ENCODE results near the gene ADO. TPM values are rescaled to one million over a fixed set of nuclear protein-coding genes. Genes with fewer than 3 reads are reported as not detected.

ADO gene
- total and polyA plus RNA-seq, 2 donors (not counting 3 experiments of a cell fraction or from before 2014, with no cell fraction given): 6.5 to 14.5 TPM

GRCh38 chr10:62790571-62790970 is 13.9 kb upstream of the ADO start:
- Histone ChIP-seq H3K9me3 (replicated peaks; ENCODE audit: control insufficient read depth, insufficient read depth, low read length) (no peaks in the 10 kb centered on the region), H3K27me3 (ENCODE audit: control insufficient read depth in 2 of 2, insufficient read depth in 2 of 2, low read length in 2 of 2) (peaks cover 6 to 7% of the 10 kb centered on the region in 2 experiments), H2AFZ (ENCODE audit: low read depth, low read length) (no peak overlapping the region), H3K36me3 (ENCODE audit: control insufficient read depth in 2 of 2, extremely low read depth in 1 of 2, insufficient read depth in 2 of 2, low read length in 2 of 2) (no peaks in the 10 kb centered on the region), H3K27ac (ENCODE audit: insufficient read depth, low read depth, low read length) (no peak overlapping the region), H3K9me1 (replicated peaks; ENCODE audit: control insufficient read depth, extremely low read depth, insufficient read depth, low read length) (no peaks in the 10 kb centered on the region), H3K4me2 (ENCODE audit: insufficient read depth, low read length) (no peak overlapping the region), H3K9ac (replicated peaks; ENCODE audit: extremely low read depth, insufficient read depth, low read length) (no peak overlapping the region), H4K20me1 (replicated peaks; ENCODE audit: control insufficient read depth, extremely low read depth, insufficient read depth, low read length) (no peaks in the 10 kb centered on the region), H3K4me3 (replicated peaks in 1 of 3; ENCODE audit: insufficient read depth in 1 of 3, low read depth in 1 of 3, low read length in 3 of 3) (no peak overlapping the region), H3K4me1 (ENCODE audit: control insufficient read depth, extremely low read depth, insufficient read depth, low read length) (no peaks in the 10 kb centered on the region), H3K79me2 (ENCODE audit: control insufficient read depth, insufficient read depth, low read length) (no peaks in the 10 kb centered on the region)
- ChIA-PET CTCF (interaction anchor here (0.5 kb wide), 1 partner anchor 352 kb away, joined by 4 read pairs; no protein-coding TSS in a partner anchor), POLR2A (no interaction called here)
- TF ChIP-seq JUN (IDR thresholded peaks at IDR 0.05; ENCODE audit: borderline replicate concordance, insufficient read depth, insufficient read length, low read depth): no peak
- no peak for TF ChIP-seq EZH2 (IDR thresholded peaks at IDR 0.05; ENCODE audit: borderline replicate concordance, low read depth, low read length, severe bottlenecking)
- TF ChIP-seq POLR2A (IDR thresholded peaks at IDR 0.05; ENCODE audit: low read depth, low read length): no peak
- TF ChIP-seq GATA2 (IDR thresholded peaks at IDR 0.05; ENCODE audit: insufficient read depth, insufficient read length, low read depth, low read length): no peak
- TF ChIP-seq FOS (IDR thresholded peaks at IDR 0.05; ENCODE audit: borderline replicate concordance, insufficient read depth, low read length): no peak
- no peak for TF ChIP-seq MAX (IDR thresholded peaks at IDR 0.05; ENCODE audit: insufficient read depth, insufficient read length)
- no peak for TF ChIP-seq CTCF (IDR thresholded peaks at IDR 0.05; ENCODE audit: extremely low read depth in 1 of 2, insufficient read depth in 1 of 2, low read depth in 1 of 2, low read length in 2 of 2)
- no TSS peak for BruUV-seq (replicated peaks)
- DNase-seq (ENCODE audit: low read depth, low spot score) (no peak), FAIRE-seq (no peak)
- dilution Hi-C loops (cut with MboI; ENCODE audit: extremely low pct_ligation_motif_present, low sequenced_read_pairs): no loop called here
- intact Hi-C loops (cut with micrococcal nuclease): no loop called here
